Liver (tissue), 9 donors: ENCODE data around the gene TM4SF1. TPM values are rescaled to one million over a fixed set of nuclear protein-coding genes. Genes with fewer than 3 reads are reported as not detected.

Experiments used
- DNase-seq: peaks from one replicate; pipeline ENCODE4 v3.0.0-alpha.2; 2017; ENCODE audit warnings: low spot score
- H3K27ac ChIP-seq, 2 donors: one replicate each; pipeline ENCODE4 v1.7.0; 2013; ENCODE audit warnings: inconsistent platforms in 2 of 2, low read length in 2 of 2, control low read depth in 1 of 2, low read depth in 1 of 2, mild to moderate bottlenecking in 1 of 2
- H3K27me3 ChIP-seq, 4 donors: one replicate each; pipeline versions ENCODE4 v1.6.1 to v1.7.0; 2013; ENCODE audit warnings: low read length in 3 of 4, inconsistent platforms in 1 of 4, mild to moderate bottlenecking in 1 of 4, moderate library complexity in 1 of 4; ENCODE audit not compliant: control insufficient read depth in 4 of 4, insufficient read depth in 4 of 4
- H3K36me3 ChIP-seq, 4 donors: one replicate each; pipeline versions ENCODE4 v1.6.1 to v1.7.0; 2013; ENCODE audit warnings: low read length in 3 of 4, mild to moderate bottlenecking in 3 of 4, low read depth in 1 of 4, moderate library complexity in 1 of 4; ENCODE audit not compliant: control insufficient read depth in 4 of 4, insufficient read depth in 3 of 4
- H3K4me1 ChIP-seq, 4 donors: one replicate each; pipeline versions ENCODE4 v1.6.1 to v1.7.0; 2013; ENCODE audit warnings: low read length in 3 of 4, mild to moderate bottlenecking in 3 of 4, moderate library complexity in 1 of 4; ENCODE audit not compliant: control insufficient read depth in 4 of 4, insufficient read depth in 4 of 4
- H3K4me3 ChIP-seq, 3 donors: one replicate each; pipeline versions ENCODE4 v1.6.1 to v1.7.0; 2013; ENCODE audit warnings: low read length in 3 of 3, control low read depth in 1 of 3, low read depth in 1 of 3, mild to moderate bottlenecking in 1 of 3
- H3K9ac ChIP-seq, 2 donors: one replicate each; pipeline ENCODE4 v1.7.0; 2013; ENCODE audit warnings: low read length in 2 of 2, mild to moderate bottlenecking in 2 of 2, moderate library complexity in 2 of 2, control low read depth in 1 of 2, low read depth in 1 of 2
- H3K9me3 ChIP-seq, 4 donors: one replicate each; pipeline versions ENCODE4 v1.6.1 to v1.7.0; 2013; ENCODE audit warnings: low read length in 3 of 4; ENCODE audit not compliant: control insufficient read depth in 4 of 4
- ATF3 ChIP-seq: IDR thresholded peaks from 2 replicates; pipeline ENCODE4 v1.6.1; 2016; ENCODE audit warnings: antibody characterized with exemption
- CTCF ChIP-seq: fragments of 150-350 bp; IDR thresholded peaks from 2 replicates; pipeline ENCODE4 v1.5.1; 2017; ENCODE audit warnings: improper control_type of control experiment, low read depth, low read length; ENCODE audit not compliant: missing input control
- FOXA1 ChIP-seq: IDR thresholded peaks from 2 replicates; pipeline ENCODE4 v1.6.1; 2016; ENCODE audit warnings: antibody characterized with exemption
- HNF4A ChIP-seq, 2 donors: conservative IDR thresholded peaks; 2 replicates each; pipeline ENCODE4 v1.6.1; 2016; ENCODE audit warnings: antibody characterized with exemption in 2 of 2, mild to moderate bottlenecking in 2 of 2
- HNF4G ChIP-seq: IDR thresholded peaks from 2 replicates; pipeline ENCODE4 v1.6.1; 2016; ENCODE audit warnings: antibody characterized with exemption
- MAX ChIP-seq: IDR thresholded peaks from 2 replicates; pipeline ENCODE4 v1.6.1; 2016; ENCODE audit warnings: antibody characterized with exemption
- REST ChIP-seq: IDR thresholded peaks from 2 replicates; pipeline ENCODE4 v1.6.1; 2016; ENCODE audit warnings: antibody characterized with exemption, mild to moderate bottlenecking
- SP1 ChIP-seq: IDR thresholded peaks from 2 replicates; pipeline ENCODE4 v1.6.1; 2018; ENCODE audit warnings: antibody characterized with exemption, mild to moderate bottlenecking
- TAF1 ChIP-seq: conservative IDR thresholded peaks from 2 replicates; pipeline ENCODE4 v1.6.1; 2016; ENCODE audit warnings: antibody characterized with exemption, mild to moderate bottlenecking
- YY1 ChIP-seq: IDR thresholded peaks from 2 replicates; pipeline ENCODE4 v1.6.1; 2016; ENCODE audit warnings: antibody characterized with exemption, mild to moderate bottlenecking
- ZBTB33 ChIP-seq: IDR thresholded peaks from 2 replicates; pipeline ENCODE4 v1.6.1; 2016; ENCODE audit warnings: antibody characterized with exemption
- WGBS: extraction: QIAGEN DNeasy Blood & Tissue Kit; methylation state at CpG from one replicate; pipeline ENCODE4 v1.1.7; 2013; 5-methylcytosine and 5-hydroxymethylcytosine counted together
- polyA plus RNA-seq, 2 donors: library from polyadenylated mRNA; stranded (reverse) in 1 of 2; unstranded in 1 of 2; fragments of 200-250 nt in 1 of 2; fragments of >200 nt in 1 of 2; fragmentation: Nextera tagmentation in 1 of 2; extraction: Ambion mirVana in 1 of 2; gene quantifications; one replicate each; pipeline versions ENCODE4 v1.2.1 to v1.2.3, GENCODE V29; 2013 to 2015
- total RNA-seq, 2 donors: library from RNA; depleted of rRNA; stranded (reverse); fragments of >200 nt; gene quantifications; one replicate each; pipeline ENCODE4 v1.2.3, GENCODE V29; 2014
- donor health status: healthy.
- donor health status: healthy.
- donor health status: healthy.
- donor health status: healthy.
- donor health status: healthy.

Gene TM4SF1
- total and polyA plus RNA-seq, 4 donors = 20.0 to 31.5 (median 25.1) TPM

GRCh38 chr3:149401212-149401925 is 23.9 kb upstream of the TM4SF1 start (continued):
- TF ChIP-seq HNF4A (conservative IDR thresholded peaks at IDR 0.05) (peak; percentile 89 to 91), REST (peak; percentile 70), ZBTB33 (peak; percentile 91)

GRCh38 chr3:149400645-149401044 is 23.2 kb upstream of the TM4SF1 start:
- TF ChIP-seq ATF3 (peak; percentile 42), HNF4A (conservative IDR thresholded peaks at IDR 0.05) (no peak)
- Histone ChIP-seq H3K27ac (peak overlapping the region; percentile 89 to 93), H3K36me3 (no peaks in the 10 kb centered on the region), H3K9me3 (no peaks in the 10 kb centered on the region), H3K27me3 (no peaks in the 10 kb centered on the region), H3K4me1 (peaks cover 7 to 54% (median 36%) of the 10 kb centered on the region in 4 donors), H3K4me3 (no peak overlapping the region), H3K9ac (no peak overlapping the region)
- no peak for DNase-seq

GRCh38 chr3:149398296-149398695 is 20.8 kb upstream of the TM4SF1 start:
- Histone ChIP-seq H3K4me1 (peaks cover 8 to 60% (median 37%) of the 10 kb centered on the region in 4 donors), H3K9ac (no peak overlapping the region), H3K36me3 (no peaks in the 10 kb centered on the region), H3K27ac (no peak overlapping the region), H3K4me3 (no peak overlapping the region), H3K9me3 (no peaks in the 10 kb centered on the region), H3K27me3 (no peaks in the 10 kb centered on the region)
- TF ChIP-seq ATF3 = no peak
- no peak for TF ChIP-seq TAF1
- no peak for TF ChIP-seq HNF4G
- TF ChIP-seq CTCF = no peak
- TF ChIP-seq MAX = no peak
- no peak for TF ChIP-seq REST
- no peak for TF ChIP-seq FOXA1
- TF ChIP-seq SP1 = no peak
- no peak for TF ChIP-seq YY1
- WGBS = 93% methylated on average over 1 of the region's 1 CpG
- no peak for DNase-seq
